CD14-positive monocyte (primary cell): ENCODE measurements around the gene XKR7. TPM values are rescaled to one million over a fixed set of nuclear protein-coding genes. Genes with fewer than 3 reads are reported as not detected.

Experiments used
- DNase-seq, 3 donors: peaks; one replicate each; pipeline ENCODE4 v3.0.0-alpha.2; 2011 to 2022
- H2AFZ ChIP-seq: 2 replicates; pipeline ENCODE4 v1.6.0; 2012; ENCODE audit warnings: mild to moderate bottlenecking, low read depth, low read length, inconsistent platforms; ENCODE audit not compliant: insufficient read depth, poor library complexity, severe bottlenecking
- H3K27ac ChIP-seq, 2 donors: 1 replicate in 1 of 2; 2 replicates in 1 of 2; pipeline ENCODE4 v1.5.1; 2012 to 2013; ENCODE audit warnings: low read length in 2 of 2, control low read depth in 1 of 2, inconsistent platforms in 1 of 2, low read depth in 1 of 2, mild to moderate bottlenecking in 1 of 2
- H3K27me3 ChIP-seq, 2 donors: one replicate each; pipeline versions ENCODE4 v1.6.0 to v1.6.1; 2011 to 2013; ENCODE audit warnings: low read length in 2 of 2; ENCODE audit not compliant: control insufficient read depth in 2 of 2, insufficient read depth in 2 of 2
- H3K36me3 ChIP-seq, 2 donors: replicated peaks in 1 of 2; 1 replicate in 1 of 2; 2 replicates in 1 of 2; pipeline versions ENCODE4 v1.5.1 to v1.6.1; 2012 to 2013; ENCODE audit warnings: low read length in 2 of 2, control low read depth in 1 of 2, inconsistent platforms in 1 of 2, mild to moderate bottlenecking in 1 of 2; ENCODE audit not compliant: insufficient read depth in 2 of 2, control insufficient read depth in 1 of 2
- H3K4me1 ChIP-seq, 2 donors: 1 replicate in 1 of 2; 2 replicates in 1 of 2; pipeline versions ENCODE4 v1.5.1 to v1.6.1; 2012 to 2013; ENCODE audit warnings: low read length in 2 of 2, control low read depth in 1 of 2, inconsistent platforms in 1 of 2, mild to moderate bottlenecking in 1 of 2, moderate library complexity in 1 of 2; ENCODE audit not compliant: insufficient read depth in 2 of 2, control insufficient read depth in 1 of 2
- H3K4me2 ChIP-seq: replicated peaks from 2 replicates; pipeline ENCODE3; 2012; ENCODE audit warnings: low read length, moderate library complexity, mild to moderate bottlenecking; ENCODE audit not compliant: poor library complexity, severe bottlenecking; ENCODE audit errors: extremely low read depth
- H3K4me3 ChIP-seq, 3 experiments: fragments of 200-600 bp in 1 of 3; sonication (generic) in 1 of 3; replicated peaks in 1 of 3; 1 replicate in 2 of 3; 2 replicates in 1 of 3; pipeline ENCODE4 v1.5.1; 2011 to 2013; ENCODE audit warnings: low read length in 3 of 3, mild to moderate bottlenecking in 3 of 3, control low read depth in 2 of 3, low read depth in 2 of 3, inconsistent platforms in 1 of 3, moderate library complexity in 1 of 3
- H3K79me2 ChIP-seq: 2 replicates; pipeline ENCODE4 v1.6.0; 2012; ENCODE audit warnings: mild to moderate bottlenecking, control low read depth, inconsistent platforms, low read length, moderate library complexity; ENCODE audit not compliant: insufficient read depth
- H3K9ac ChIP-seq: 2 replicates; pipeline ENCODE4 v1.6.0; 2017; ENCODE audit warnings: low read length, mild to moderate bottlenecking; ENCODE audit not compliant: insufficient read depth, poor library complexity, severe bottlenecking
- H3K9me3 ChIP-seq, 2 donors: replicated peaks in 1 of 2; 1 replicate in 1 of 2; 2 replicates in 1 of 2; pipeline versions ENCODE4 v1.5.1 to v1.6.1; 2012 to 2013; ENCODE audit warnings: low read length in 2 of 2, control low read depth in 1 of 2; ENCODE audit not compliant: control insufficient read depth in 1 of 2, insufficient read depth in 1 of 2
- H4K20me1 ChIP-seq: 2 replicates; pipeline ENCODE4 v1.6.0; 2012; ENCODE audit warnings: mild to moderate bottlenecking, low read length, control low read depth, moderate library complexity; ENCODE audit not compliant: insufficient read depth
- H3K27ac Mint-ChIP-seq, 7 donors: one replicate each; pipeline ENCODE4 v1.8.0; 2020; ENCODE audit warnings: mild to moderate bottlenecking in 7 of 7, mixed read lengths in 7 of 7, moderate library complexity in 6 of 7, inconsistent platforms in 2 of 7
- H3K27me3 Mint-ChIP-seq, 3 donors: one replicate each; pipeline ENCODE4 v1.8.0; 2021 to 2022; ENCODE audit warnings: low read depth in 3 of 3, mild to moderate bottlenecking in 3 of 3, mixed read lengths in 3 of 3, moderate library complexity in 3 of 3, inconsistent platforms in 1 of 3
- H3K36me3 Mint-ChIP-seq, 2 donors: one replicate each; pipeline ENCODE4 v1.8.0; 2020; ENCODE audit warnings: mixed read lengths in 2 of 2, inconsistent platforms in 1 of 2, mild to moderate bottlenecking in 1 of 2
- H3K4me1 Mint-ChIP-seq: one replicate; pipeline ENCODE4 v1.8.0; 2020; ENCODE audit warnings: mild to moderate bottlenecking, mixed read lengths
- H3K4me3 Mint-ChIP-seq, 2 donors: one replicate each; pipeline ENCODE4 v1.8.0; 2020; ENCODE audit warnings: mild to moderate bottlenecking in 2 of 2, mixed read lengths in 2 of 2, moderate library complexity in 1 of 2
- H3K9me3 Mint-ChIP-seq, 7 donors: one replicate each; pipeline ENCODE4 v1.8.0; 2020 to 2022; ENCODE audit warnings: mixed read lengths in 7 of 7, mild to moderate bottlenecking in 6 of 7, moderate library complexity in 6 of 7, inconsistent platforms in 2 of 7
- WGBS: methylation state at CpG from one replicate; pipeline ENCODE4 v1.1.5; 2013; ENCODE audit warnings: missing lambda C conversion rate; ENCODE audit not compliant: insufficient coverage; 5-methylcytosine and 5-hydroxymethylcytosine counted together
- intact Hi-C, 2 donors: fragments of 100-400 bp; cut with micrococcal nuclease; formaldehyde crosslinking; loops; one replicate each; pipeline versions ENCODE4 v1.15.0 to v1.15.1; 2023
- polyA plus RNA-seq, 3 donors: library from polyadenylated mRNA; depleted of rRNA in 1 of 3; unstranded in 2 of 3; stranded (reverse) in 1 of 3; fragments of 300-500 nt in 2 of 3; fragments of >200 nt in 1 of 3; fragmentation: Illumina TruSeq in 2 of 3; gene quantifications; 1 replicate in 2 of 3; 2 replicates in 1 of 3; pipeline ENCODE4 v1.2.3, GENCODE V29; 2012 to 2021
- TF ChIP-seq, protein P1 (sequence below): fragments of 200-600 bp; IDR thresholded peaks from one replicate; pipeline ENCODE4 v1.8.0; 2022; ENCODE audit warnings: antibody characterized with exemption, mild to moderate bottlenecking

XKR7 gene
- polyA plus RNA-seq, 3 donors = 0.02 to 0.43 TPM; not detected in 1

GRCh38 chr20:31951203-31951529 lies 16.8 kb upstream of the XKR7 start:
- peak overlapping the region; percentile 96 to 99 for H3K4me3 Mint-ChIP-seq
- H3K9me3 Mint-ChIP-seq = peaks cover 0 to 5% (median 3%) of the 10 kb centered on the region in 7 donors
- intact Hi-C loops = loop anchor here (5.0 kb wide), 3 partner anchors 74 to 129 kb away; no protein-coding TSS in a partner anchor
- Histone ChIP-seq H3K4me3 (peak overlapping the region; percentile 86 to 93 (median 86)), H3K4me2 (peak overlapping the region; percentile 82), H3K36me3 (peaks cover 37 to 42% of the 10 kb centered on the region in 2 donors), H3K9ac (peak overlapping the region; percentile 83), H3K9me3 (peaks cover 7% of the 10 kb centered on the region in 2 donors), H3K4me1 (peaks cover 12 to 13% of the 10 kb centered on the region in 2 donors), H3K79me2 (peaks cover 21% of the 10 kb centered on the region), H3K27ac (peak overlapping the region in 1 of 2 donors; percentile 74), H3K27me3 (peaks cover 0 to 4% of the 10 kb centered on the region in 2 donors), H2AFZ (peak overlapping the region; percentile 95), H4K20me1 (peaks cover 26% of the 10 kb centered on the region)
- H3K27me3 Mint-ChIP-seq = peaks cover 3 to 11% (median 9%) of the 10 kb centered on the region in 3 donors
- H3K4me1 Mint-ChIP-seq = peaks cover 16% of the 10 kb centered on the region
- peak overlapping the region in 6 of 7 donors; percentile 55 to 95 (median 80) for H3K27ac Mint-ChIP-seq
- DNase-seq = no peak
- TF ChIP-seq, protein P1, sequence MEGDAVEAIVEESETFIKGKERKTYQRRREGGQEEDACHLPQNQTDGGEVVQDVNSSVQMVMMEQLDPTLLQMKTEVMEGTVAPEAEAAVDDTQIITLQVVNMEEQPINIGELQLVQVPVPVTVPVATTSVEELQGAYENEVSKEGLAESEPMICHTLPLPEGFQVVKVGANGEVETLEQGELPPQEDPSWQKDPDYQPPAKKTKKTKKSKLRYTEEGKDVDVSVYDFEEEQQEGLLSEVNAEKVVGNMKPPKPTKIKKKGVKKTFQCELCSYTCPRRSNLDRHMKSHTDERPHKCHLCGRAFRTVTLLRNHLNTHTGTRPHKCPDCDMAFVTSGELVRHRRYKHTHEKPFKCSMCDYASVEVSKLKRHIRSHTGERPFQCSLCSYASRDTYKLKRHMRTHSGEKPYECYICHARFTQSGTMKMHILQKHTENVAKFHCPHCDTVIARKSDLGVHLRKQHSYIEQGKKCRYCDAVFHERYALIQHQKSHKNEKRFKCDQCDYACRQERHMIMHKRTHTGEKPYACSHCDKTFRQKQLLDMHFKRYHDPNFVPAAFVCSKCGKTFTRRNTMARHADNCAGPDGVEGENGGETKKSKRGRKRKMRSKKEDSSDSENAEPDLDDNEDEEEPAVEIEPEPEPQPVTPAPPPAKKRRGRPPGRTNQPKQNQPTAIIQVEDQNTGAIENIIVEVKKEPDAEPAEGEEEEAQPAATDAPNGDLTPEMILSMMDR = no peak
- H3K36me3 Mint-ChIP-seq = peaks cover 32 to 39% of the 10 kb centered on the region in 2 donors
- WGBS = 9% methylated on average over 5 of the region's 6 CpGs

GRCh38 chr20:31951530-31952453 lies 16.2 kb upstream of the XKR7 start, which contains the start of gene PDRG1:
TSS of gene PDRG1 (minus strand) at chr20:31952046. CDS start at chr20:31951961, 85 bp downstream.
- Mint-ChIP-seq H3K27ac (peak within 1 kb of the TSS; percentile 82 to 95 (median 92)), H3K9me3 (peaks cover 0 to 5% (median 3%) of the 10 kb centered on the region in 7 donors), H3K4me3 (peak within 1 kb of the TSS; percentile 96 to 99), H3K4me1 (peaks cover 16% of the 10 kb centered on the region), H3K36me3 (peaks cover 26 to 32% of the 10 kb centered on the region in 2 donors), H3K27me3 (peaks cover 8 to 15% (median 14%) of the 10 kb centered on the region in 3 donors)
- Histone ChIP-seq H4K20me1 (peaks cover 26% of the 10 kb centered on the region), H3K27me3 (peaks cover 0 to 6% of the 10 kb centered on the region in 2 donors), H3K4me2 (peak within 1 kb of the TSS; percentile 82), H3K4me3 (peak within 1 kb of the TSS; percentile 86 to 93 (median 86)), H2AFZ (peak within 1 kb of the TSS; percentile 95), H3K36me3 (peaks cover 31 to 36% of the 10 kb centered on the region in 2 donors), H3K79me2 (peaks cover 21% of the 10 kb centered on the region), H3K9ac (peak within 1 kb of the TSS; percentile 83), H3K4me1 (peaks cover 12 to 13% of the 10 kb centered on the region in 2 donors), H3K27ac (peak within 1 kb of the TSS in 1 of 2 donors; percentile 74), H3K9me3 (peaks cover 7% of the 10 kb centered on the region in 2 donors)
- WGBS = 0% methylated on average over 61 of the region's 63 CpGs
- TF ChIP-seq, protein P1 = peak; percentile 85
- DNase-seq = peak; percentile 93 to 96 (median 94)
- intact Hi-C loops = loop anchor here (5.0 kb wide), 3 partner anchors 74 to 129 kb away; no protein-coding TSS in a partner anchor
